Activated effector memory CD4-positive, alpha-beta T cell treated with Interleukin-2 at 50 U/mL for 16 hours (primary cell): ENCODE results near the gene KIF18B.

Experiments
- DNase-seq: peaks from one replicate; pipeline ENCODE4 v3.0.0-alpha.2; 2020

The KIF18B gene

GRCh38 chr17:44933824-44934744, 13.5 kb downstream of the KIF18B start:
- no peak for DNase-seq

GRCh38 chr17:44932787-44933097, 14.8 kb downstream of the KIF18B start:
- no peak for DNase-seq

DNA sequence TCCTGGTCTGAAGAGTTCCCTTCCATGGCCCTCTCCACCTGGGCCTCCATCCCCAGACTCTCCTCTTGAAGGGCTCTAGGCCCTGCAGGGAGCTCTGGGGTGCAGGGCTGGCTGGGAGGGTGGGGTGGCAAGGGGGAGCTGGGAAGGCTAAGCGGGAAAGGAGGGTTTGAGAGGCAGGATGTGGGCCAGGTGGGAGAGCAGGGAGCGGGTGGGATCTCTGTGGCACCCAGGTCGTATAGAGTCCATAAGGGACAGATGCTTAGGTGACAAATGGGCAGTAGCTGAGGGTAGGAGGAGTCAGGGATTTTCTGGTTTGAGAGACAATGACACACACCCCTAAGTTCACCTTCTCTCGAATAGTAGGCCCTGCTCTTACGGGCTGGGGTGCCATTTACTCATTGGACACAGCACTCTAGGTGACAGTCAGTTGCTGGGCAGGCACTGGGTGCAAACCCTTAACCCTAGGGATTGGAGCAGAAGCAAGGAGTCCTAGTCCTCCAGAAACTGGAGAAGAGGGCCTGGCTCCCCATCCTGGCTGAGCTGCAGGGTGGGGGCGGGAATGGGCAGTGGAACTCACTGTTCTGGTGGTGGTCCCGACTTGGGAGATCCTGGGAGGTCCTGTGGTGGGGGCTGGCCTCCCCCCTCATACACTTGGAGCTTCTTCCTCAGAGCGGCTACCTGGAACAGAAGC, 15.3 kb downstream of the KIF18B start:
- no peak for DNase-seq

GRCh38 chr17:44931376-44931775, 16.2 kb downstream of the KIF18B start:
- DNase-seq: no peak

DNA sequence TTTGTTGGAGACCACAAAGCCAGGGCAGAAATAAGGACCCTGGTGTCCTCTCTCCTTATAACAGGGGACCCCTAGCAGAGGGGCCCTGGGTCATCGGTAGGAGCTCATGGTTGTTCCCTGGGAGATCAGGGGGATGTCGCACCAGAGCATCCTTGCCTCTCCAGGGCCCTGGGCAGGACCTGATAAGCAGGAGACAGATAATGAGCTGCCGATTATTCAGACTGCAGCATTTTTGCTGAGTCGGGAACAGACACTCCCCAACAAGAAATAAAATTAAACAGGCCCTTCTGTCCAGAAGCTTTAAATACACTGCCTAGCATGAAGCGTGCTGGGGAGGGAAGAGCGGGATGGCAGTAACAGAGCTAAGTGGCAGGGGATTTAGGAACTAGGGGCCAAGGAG, 16.9 kb downstream of the KIF18B start:
- DNase-seq: no peak

DNA sequence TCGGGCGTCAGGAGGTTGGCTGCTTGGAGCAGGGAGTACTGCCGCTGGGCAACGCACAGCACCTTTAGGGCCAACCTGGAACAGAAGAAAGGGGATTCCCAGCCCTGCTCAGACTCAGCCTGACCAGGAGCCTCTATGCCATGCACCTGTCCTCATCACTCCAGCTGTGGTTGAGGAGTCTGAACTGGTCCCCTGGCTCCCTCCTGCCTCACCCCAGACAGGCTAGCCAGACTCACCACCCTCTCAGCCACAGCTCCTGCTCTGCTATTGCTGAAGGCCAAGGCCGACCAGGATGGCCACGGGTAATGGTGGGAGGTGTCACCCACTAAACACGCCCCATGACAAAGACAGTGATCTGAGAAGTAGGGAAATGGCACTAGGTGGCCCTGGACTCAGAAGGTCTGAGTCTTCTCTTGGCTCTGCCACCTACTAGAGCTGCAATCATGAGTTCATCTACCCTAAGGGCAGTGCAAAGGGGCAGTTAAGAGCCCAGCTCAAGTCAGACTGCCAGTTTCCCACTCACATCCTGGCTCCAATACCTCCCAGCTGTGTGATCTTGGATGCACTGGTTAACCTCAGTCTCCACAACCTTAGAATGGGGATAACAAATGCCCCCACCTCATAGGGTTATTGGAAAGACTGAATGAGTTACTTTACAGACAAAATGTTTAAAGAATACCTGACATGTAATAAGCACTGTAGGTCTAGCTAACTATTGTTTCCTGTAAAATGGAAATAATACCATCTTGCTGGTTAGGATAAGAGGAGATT, 18.4 kb downstream of the KIF18B start:
- no peak for DNase-seq

DNA sequence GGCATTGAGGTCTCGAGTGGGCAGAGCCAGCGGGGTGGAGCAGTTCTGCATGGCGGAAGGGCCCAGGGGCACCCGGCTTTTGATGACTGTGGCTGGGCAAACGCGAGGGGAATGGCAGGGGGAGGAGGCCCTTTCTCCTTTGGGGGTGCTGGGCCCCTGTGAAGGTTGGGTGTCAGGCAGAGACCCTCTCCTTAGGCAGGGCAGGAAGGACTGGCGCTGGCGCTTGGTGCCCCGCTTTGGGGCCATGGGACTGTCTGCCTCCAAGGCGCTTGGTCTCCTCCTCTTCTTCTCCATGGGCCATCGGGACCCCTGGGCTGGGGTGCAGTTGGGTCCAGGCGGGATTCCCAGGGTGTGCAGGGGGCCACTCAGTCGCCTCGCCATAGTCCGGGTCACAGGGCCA, 19.4 kb downstream of the KIF18B start:
- DNase-seq: no peak

DNA sequence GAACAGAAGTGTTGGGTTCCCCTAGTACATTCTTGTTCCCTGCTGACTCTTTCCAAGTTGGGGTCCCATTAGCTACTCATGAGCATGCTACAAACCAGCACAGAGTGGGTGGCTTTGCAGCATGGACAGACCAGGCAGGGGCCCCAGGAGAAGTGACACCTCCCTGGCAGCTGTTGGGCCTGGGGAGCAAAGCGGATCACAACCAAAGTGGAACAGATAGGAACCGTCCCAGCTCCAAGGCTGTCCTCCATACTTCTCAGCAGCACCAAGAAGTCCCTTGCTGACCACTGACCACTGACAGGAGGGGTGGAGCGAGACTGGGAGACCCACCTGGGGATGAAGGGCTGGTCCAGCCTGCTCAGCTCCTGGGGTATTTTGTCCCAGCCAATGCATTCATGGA, 19.9 kb downstream of the KIF18B start:
- DNase-seq: no peak

- DNase-seq: no peak
These were observed 20.6 kb downstream of the KIF18B start for GRCh38 chr17:44926821-44927525.

GRCh38 chr17:44925731-44926697, 21.6 kb downstream of the KIF18B start:
- DNase-seq: no peak

DNA sequence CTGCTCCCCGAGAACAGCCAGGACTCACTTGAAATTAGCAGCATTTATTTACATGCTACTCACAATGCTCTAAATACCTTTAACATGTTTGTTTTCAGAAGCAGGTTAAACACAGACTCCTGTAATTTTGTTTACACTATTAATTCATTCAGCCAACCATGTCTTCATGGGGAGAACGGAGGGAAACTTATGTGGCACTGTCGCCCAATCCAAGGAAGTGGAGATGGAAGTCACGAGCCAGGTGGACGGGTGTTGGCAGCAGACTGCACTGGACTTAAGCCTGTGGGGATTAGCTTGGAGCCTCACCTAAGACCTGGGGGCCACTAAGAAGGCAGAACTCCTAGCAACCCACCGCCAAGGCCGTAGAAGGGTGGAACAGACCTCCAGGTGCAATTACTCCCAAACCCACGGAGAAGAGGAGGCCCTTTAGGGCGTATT, 23.4 kb downstream of the KIF18B start:
- no peak for DNase-seq

DNA sequence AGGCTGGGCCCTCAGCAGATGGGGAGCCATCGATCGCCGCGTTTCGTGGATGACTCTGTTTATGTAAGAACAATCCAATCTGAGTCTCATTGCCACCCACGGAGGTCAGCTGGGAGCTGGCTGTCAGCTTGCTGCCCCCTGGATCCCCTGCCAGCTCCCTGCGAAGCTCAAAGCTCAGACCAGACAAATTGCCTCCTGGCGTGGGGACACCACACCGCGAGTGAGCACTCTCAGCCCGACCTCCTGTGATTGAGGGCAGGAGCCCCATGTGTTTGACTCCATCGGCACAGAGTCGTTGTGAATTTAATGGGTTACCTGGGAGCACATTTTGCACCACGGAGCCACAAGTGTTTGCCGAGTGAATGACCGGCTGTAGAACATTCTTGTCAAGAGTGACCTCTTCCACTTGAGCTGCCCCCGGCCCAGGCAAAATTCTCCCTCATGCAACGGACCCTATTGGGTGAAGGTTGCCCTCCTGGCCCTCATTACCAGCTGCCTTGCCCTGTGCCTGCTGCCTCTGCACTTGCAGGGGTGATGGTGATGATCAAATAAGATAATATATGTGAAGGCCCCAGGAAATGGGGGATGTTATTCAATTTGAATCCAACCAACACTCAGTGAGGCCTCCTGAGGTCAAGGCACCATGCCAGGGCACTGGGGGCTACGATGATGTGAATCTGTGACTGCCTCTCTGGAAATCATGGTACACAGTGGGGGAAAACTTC, 24.7 kb downstream of the KIF18B start:
- no peak for DNase-seq

- no peak for DNase-seq
These were observed 25.4 kb downstream of the KIF18B start for GRCh38 chr17:44922136-44922535.

GRCh38 chr17:44921122-44921882, 26.3 kb downstream of the KIF18B start:
- no peak for DNase-seq

- no peak for DNase-seq
These were observed 27.0 kb downstream of the KIF18B start for GRCh38 chr17:44920565-44920940.

- peak; percentile 29 for DNase-seq
These were observed 27.5 kb downstream of the KIF18B start for GRCh38 chr17:44919885-44920564.

- no peak for DNase-seq
These were observed 28.2 kb downstream of the KIF18B start for GRCh38 chr17:44919411-44919810.

GRCh38 chr17:44918006-44918405, 29.6 kb downstream of the KIF18B start:
- DNase-seq: no peak

GRCh38 chr17:44917456-44917855, 30.1 kb downstream of the KIF18B start:
- DNase-seq: no peak

GRCh38 chr17:44916781-44917241, 30.8 kb downstream of the KIF18B start:
- no peak for DNase-seq
